Stomach (tissue), 9 donors: Measurements from ENCODE around the gene MSI2. TPM values are rescaled to one million over a fixed set of nuclear protein-coding genes. Genes with fewer than 3 reads are reported as not detected.

Source experiments
- DNase-seq, 2 donors: peaks; one replicate each; pipeline versions ENCODE4 v3.0.0 to v3.0.0-alpha.2; 2013 to 2019
- H3K27ac ChIP-seq, 5 donors: fragments of 200-600 bp in 4 of 5; sonication (generic) in 4 of 5; one replicate each; pipeline ENCODE4 v1.5.1; 2013 to 2019; ENCODE audit warnings: mild to moderate bottlenecking in 1 of 5, moderate library complexity in 1 of 5
- H3K27me3 ChIP-seq, 3 donors: fragments of 200-600 bp; sonication (generic); one replicate each; pipeline ENCODE4 v1.5.1; 2017 to 2019; ENCODE audit warnings: mixed run types in 1 of 3
- H3K36me3 ChIP-seq, 4 donors: fragments of 200-600 bp; sonication (generic); 1 replicate in 3 of 4; 2 replicates in 1 of 4; pipeline ENCODE4 v1.5.1; 2016 to 2019
- H3K4me1 ChIP-seq, 4 donors: fragments of 200-600 bp; sonication (generic); one replicate each; pipeline ENCODE4 v1.5.1; 2016 to 2019
- H3K4me3 ChIP-seq, 4 donors: fragments of 200-600 bp; sonication (generic) in 3 of 4; one replicate each; pipeline ENCODE4 v1.5.1; 2016 to 2019; ENCODE audit warnings: mild to moderate bottlenecking in 1 of 4
- H3K9me3 ChIP-seq, 4 donors: fragments of 200-600 bp; sonication (generic); one replicate each; pipeline ENCODE4 v1.5.1; 2016 to 2019
- CTCF ChIP-seq, 7 experiments: fragments of 450-650 bp in 4 of 7; fragments of 200-600 bp in 3 of 7; sonication (generic) in 3 of 7; IDR thresholded peaks; one replicate each; pipeline ENCODE4 v1.5.1; 2016 to 2019; ENCODE audit warnings: antibody characterized with exemption in 7 of 7, control low read depth in 2 of 7, mild to moderate bottlenecking in 1 of 7
- EP300 ChIP-seq: sonication (generic); formaldehyde crosslinking; IDR thresholded peaks from one replicate; pipeline ENCODE4 v1.6.1; 2017; ENCODE audit warnings: antibody characterized with exemption
- POLR2A ChIP-seq, 4 donors: fragments of 450-650 bp; IDR thresholded peaks; one replicate each; pipeline ENCODE4 v1.6.1; 2016; ENCODE audit warnings: antibody characterized with exemption in 4 of 4, control low read depth in 2 of 4, mild to moderate bottlenecking in 1 of 4, moderate library complexity in 1 of 4
- POLR2AphosphoS5 ChIP-seq, 3 donors: sonication (generic); formaldehyde crosslinking; IDR thresholded peaks; one replicate each; pipeline ENCODE4 v1.6.1; 2016; ENCODE audit warnings: antibody characterized with exemption in 3 of 3
- WGBS, 5 donors: extraction: QIAGEN DNeasy Blood & Tissue Kit in 3 of 5; methylation state at CpG; one replicate each; pipeline versions ENCODE4 v1.1.5 to v1.1.7; 2013 to 2018; 5-methylcytosine and 5-hydroxymethylcytosine counted together
- intact Hi-C: fragments of 100-400 bp; cut with DNase I; formaldehyde crosslinking; loops from one replicate; pipeline ENCODE4 v1.15.1; 2023; ENCODE audit warnings: low total_unique reads
- polyA plus RNA-seq, 3 donors: library from polyadenylated mRNA; stranded (reverse); fragments of 200-250 nt; gene quantifications; one replicate each; pipeline ENCODE4 v1.2.3, GENCODE V29; 2013
- total RNA-seq, 5 donors: library from RNA; depleted of rRNA; stranded (reverse); fragments of >200 nt; gene quantifications; one replicate each; pipeline versions ENCODE4 v1.1.0 to v1.2.3, GENCODE V29; 2014 to 2016
- donor health status: healthy with polysubstance abuse.
- donor health status: Bipolar disorder and iron deficiency.
- donor health status: healthy.

MSI2 gene
- total and polyA plus RNA-seq, 8 donors: 8.3 to 72.4 (median 22.9) TPM

- DNase-seq: peak in 1 of 2 donors; percentile 75
- no peaks in the 10 kb centered on the region for H3K27me3 ChIP-seq
- H3K9me3 ChIP-seq: no peaks in the 10 kb centered on the region
- TF ChIP-seq CTCF (IDR thresholded peaks at IDR 0.05) (no peak), EP300 (no peak), POLR2A (IDR thresholded peaks at IDR 0.05) (no peak), POLR2AphosphoS5 (IDR thresholded peaks at IDR 0.05) (no peak)
- no peak overlapping the region for H3K4me3 ChIP-seq
- intact Hi-C loops: no loop called here
- peaks cover 0 to 7% (median 2%) of the 10 kb centered on the region in 4 donors for H3K4me1 ChIP-seq
- H3K36me3 ChIP-seq: peaks cover 0 to 3% (median 0%) of the 10 kb centered on the region in 4 donors
- H3K27ac ChIP-seq: no peak overlapping the region
- WGBS, 5 donors: 68 to 82% (median 72%) methylated on average over 12 of the region's 12 CpGs
Measured at GRCh38 chr17:57561072-57561861, 304.9 kb downstream of the MSI2 start.

GRCh38 chr17:57562184-57562698 lies 305.9 kb downstream of the MSI2 start:
- TF ChIP-seq POLR2AphosphoS5 (IDR thresholded peaks at IDR 0.05) (no peak), EP300 (no peak), POLR2A (IDR thresholded peaks at IDR 0.05) (no peak), CTCF (IDR thresholded peaks at IDR 0.05) (no peak)
- Histone ChIP-seq H3K4me1 (peaks cover 0 to 7% (median 2%) of the 10 kb centered on the region in 4 donors), H3K27ac (no peak overlapping the region), H3K4me3 (no peak overlapping the region), H3K9me3 (no peaks in the 10 kb centered on the region), H3K27me3 (no peaks in the 10 kb centered on the region), H3K36me3 (peaks cover 0 to under 1% (median 0%) of the 10 kb centered on the region in 4 donors)
- DNase-seq: no peak
- WGBS, 5 donors: 86 to 94% (median 93%) methylated on average over 7 of the region's 7 CpGs
- intact Hi-C loops: no loop called here

GRCh38 chr17:57563958-57564357 lies 307.6 kb downstream of the MSI2 start:
- Histone ChIP-seq H3K4me3 (no peak overlapping the region), H3K27ac (no peak overlapping the region), H3K36me3 (no peaks in the 10 kb centered on the region), H3K4me1 (peaks cover 0 to 5% (median 0%) of the 10 kb centered on the region in 4 donors), H3K27me3 (no peaks in the 10 kb centered on the region), H3K9me3 (no peaks in the 10 kb centered on the region)
- TF ChIP-seq EP300: no peak
- no peak for TF ChIP-seq POLR2A (IDR thresholded peaks at IDR 0.05)
- no peak for TF ChIP-seq CTCF (IDR thresholded peaks at IDR 0.05)
- intact Hi-C loops: no loop called here
- no peak for DNase-seq
- 79 to 92% (median 84%) methylated on average over 5 to 8 of the region's 8 CpGs for WGBS, 5 donors

- TF ChIP-seq CTCF (IDR thresholded peaks at IDR 0.05): no peak
- no peak for TF ChIP-seq POLR2A (IDR thresholded peaks at IDR 0.05)
- TF ChIP-seq POLR2AphosphoS5 (IDR thresholded peaks at IDR 0.05): no peak
- no peak for TF ChIP-seq EP300
- Histone ChIP-seq H3K36me3 (no peaks in the 10 kb centered on the region), H3K9me3 (no peaks in the 10 kb centered on the region), H3K27me3 (no peaks in the 10 kb centered on the region), H3K27ac (no peak overlapping the region), H3K4me1 (peaks cover 0 to 5% (median 0%) of the 10 kb centered on the region in 4 donors), H3K4me3 (no peak overlapping the region)
- no peak for DNase-seq
- intact Hi-C loops: no loop called here
- 81 to 96% (median 90%) methylated on average over 6 of the region's 6 CpGs for WGBS, 5 donors
Measured at GRCh38 chr17:57565176-57565575, 308.9 kb downstream of the MSI2 start.
